RWPE2 (cell line): ENCODE results near the gene IRF2BP2.

ENCODE experiments used
- ATAC-seq: fragments of 200-7000 bp; cut with Tn5 transposase; 3 replicates; pipeline ENCODE4 v1.9.1; 2021; ENCODE audit warnings: low read depth
- DNase-seq: peaks from one replicate; pipeline ENCODE4 v3.0.0-alpha.2; 2020; ENCODE audit warnings: low spot score
- H3K27ac ChIP-seq: fragments of 450-650 bp; 2 replicates; pipeline ENCODE4 v1.5.1; 2017; ENCODE audit warnings: mild to moderate bottlenecking; ENCODE audit not compliant: poor library complexity, severe bottlenecking
- H3K27me3 ChIP-seq: fragments of 250-450 bp; sonication (Bioruptor Pico); 2 replicates; pipeline ENCODE4 v1.5.1; 2021; ENCODE audit warnings: mild to moderate bottlenecking, moderate library complexity; ENCODE audit not compliant: insufficient read depth, poor library complexity, severe bottlenecking
- H3K36me3 ChIP-seq: fragments of 250-450 bp; sonication (Bioruptor Pico); 2 replicates; pipeline ENCODE4 v1.5.1; 2020; ENCODE audit warnings: low read depth, mild to moderate bottlenecking, moderate library complexity
- H3K4me1 ChIP-seq: fragments of 250-450 bp; sonication (Bioruptor Pico); 2 replicates; pipeline ENCODE4 v1.5.1; 2021; ENCODE audit warnings: mild to moderate bottlenecking, moderate library complexity; ENCODE audit not compliant: insufficient read depth, poor library complexity, severe bottlenecking
- H3K4me3 ChIP-seq: fragments of 250-450 bp; sonication (Bioruptor Pico); 2 replicates; pipeline ENCODE4 v1.5.1; 2021; ENCODE audit warnings: mild to moderate bottlenecking, moderate library complexity; ENCODE audit not compliant: severe bottlenecking
- H3K9me3 ChIP-seq: fragments of 250-450 bp; sonication (Bioruptor Pico); 2 replicates; pipeline ENCODE4 v1.5.1; 2021; ENCODE audit warnings: mild to moderate bottlenecking, moderate library complexity; ENCODE audit not compliant: severe bottlenecking
- TF ChIP-seq, protein P1 (sequence below): fragments of 450-650 bp; IDR thresholded peaks from one replicate; pipeline ENCODE4 v1.5.1; 2017; ENCODE audit warnings: mild to moderate bottlenecking, moderate library complexity; ENCODE audit not compliant: poor library complexity, severe bottlenecking

The IRF2BP2 gene

DNA sequence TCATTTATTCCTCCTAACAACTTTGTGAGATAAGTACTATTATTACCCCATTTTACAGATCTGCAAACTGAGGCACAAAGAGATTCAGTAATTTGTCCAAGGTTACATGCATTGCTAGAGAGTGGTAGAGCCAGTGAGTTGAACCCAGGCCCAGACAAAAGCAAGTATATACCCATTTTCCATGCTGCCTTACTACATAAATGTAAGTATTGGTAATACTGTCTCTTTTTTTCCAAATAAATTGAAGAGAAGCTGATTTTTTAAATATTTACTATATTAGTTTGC is 33.8 kb upstream of the IRF2BP2 start:
- Histone ChIP-seq H3K27me3 (no peaks in the 10 kb centered on the region), H3K9me3 (no peaks in the 10 kb centered on the region), H3K27ac (no peak overlapping the region), H3K4me1 (peaks cover 4% of the 10 kb centered on the region), H3K36me3 (no peaks in the 10 kb centered on the region), H3K4me3 (no peak overlapping the region)
- DNase-seq: no peak
- TF ChIP-seq, protein P1, sequence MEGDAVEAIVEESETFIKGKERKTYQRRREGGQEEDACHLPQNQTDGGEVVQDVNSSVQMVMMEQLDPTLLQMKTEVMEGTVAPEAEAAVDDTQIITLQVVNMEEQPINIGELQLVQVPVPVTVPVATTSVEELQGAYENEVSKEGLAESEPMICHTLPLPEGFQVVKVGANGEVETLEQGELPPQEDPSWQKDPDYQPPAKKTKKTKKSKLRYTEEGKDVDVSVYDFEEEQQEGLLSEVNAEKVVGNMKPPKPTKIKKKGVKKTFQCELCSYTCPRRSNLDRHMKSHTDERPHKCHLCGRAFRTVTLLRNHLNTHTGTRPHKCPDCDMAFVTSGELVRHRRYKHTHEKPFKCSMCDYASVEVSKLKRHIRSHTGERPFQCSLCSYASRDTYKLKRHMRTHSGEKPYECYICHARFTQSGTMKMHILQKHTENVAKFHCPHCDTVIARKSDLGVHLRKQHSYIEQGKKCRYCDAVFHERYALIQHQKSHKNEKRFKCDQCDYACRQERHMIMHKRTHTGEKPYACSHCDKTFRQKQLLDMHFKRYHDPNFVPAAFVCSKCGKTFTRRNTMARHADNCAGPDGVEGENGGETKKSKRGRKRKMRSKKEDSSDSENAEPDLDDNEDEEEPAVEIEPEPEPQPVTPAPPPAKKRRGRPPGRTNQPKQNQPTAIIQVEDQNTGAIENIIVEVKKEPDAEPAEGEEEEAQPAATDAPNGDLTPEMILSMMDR: no peak
- no peak for ATAC-seq

DNA sequence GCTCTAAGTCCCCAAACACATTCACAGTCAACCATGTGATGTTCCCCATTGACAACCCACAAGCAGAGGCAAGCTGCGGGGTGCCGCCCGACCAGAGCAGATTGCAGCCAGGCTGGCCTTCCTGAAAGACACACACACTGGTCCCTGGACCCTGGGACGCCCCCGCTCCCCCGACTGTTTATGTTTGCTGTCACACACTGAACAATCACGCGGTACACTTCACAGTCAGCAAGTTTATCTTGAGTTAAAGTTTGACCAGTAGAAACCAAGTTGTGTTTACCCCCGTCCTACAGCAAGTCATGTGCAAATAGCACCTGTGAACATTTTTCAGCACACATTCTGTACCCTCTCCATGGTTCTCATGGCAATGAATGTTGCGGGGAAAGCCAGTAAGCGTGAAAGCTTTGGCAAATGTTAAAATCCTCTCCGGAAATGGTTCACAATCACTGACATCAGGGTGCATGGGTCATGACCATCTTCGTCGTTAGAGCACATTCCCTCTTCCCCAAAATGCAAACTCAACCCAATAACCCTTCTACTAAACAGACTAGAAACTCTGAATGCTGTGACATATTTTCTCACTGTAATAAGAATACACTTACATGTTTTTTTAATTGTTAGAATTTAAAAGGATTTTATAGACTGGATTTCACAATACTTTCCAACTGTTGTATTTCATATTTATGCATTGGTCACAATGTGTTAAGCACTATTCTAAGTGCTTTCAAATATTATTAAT is 33.3 kb upstream of the IRF2BP2 start:
- TF ChIP-seq, protein P1: no peak
- no peaks in the 10 kb centered on the region for H3K27me3 ChIP-seq
- H3K27ac ChIP-seq: no peak overlapping the region
- no peak overlapping the region for H3K4me3 ChIP-seq
- ATAC-seq: no peak
- no peaks in the 10 kb centered on the region for H3K9me3 ChIP-seq
- no peak for DNase-seq
- no peaks in the 10 kb centered on the region for H3K36me3 ChIP-seq
- H3K4me1 ChIP-seq: peaks cover 4% of the 10 kb centered on the region

DNA sequence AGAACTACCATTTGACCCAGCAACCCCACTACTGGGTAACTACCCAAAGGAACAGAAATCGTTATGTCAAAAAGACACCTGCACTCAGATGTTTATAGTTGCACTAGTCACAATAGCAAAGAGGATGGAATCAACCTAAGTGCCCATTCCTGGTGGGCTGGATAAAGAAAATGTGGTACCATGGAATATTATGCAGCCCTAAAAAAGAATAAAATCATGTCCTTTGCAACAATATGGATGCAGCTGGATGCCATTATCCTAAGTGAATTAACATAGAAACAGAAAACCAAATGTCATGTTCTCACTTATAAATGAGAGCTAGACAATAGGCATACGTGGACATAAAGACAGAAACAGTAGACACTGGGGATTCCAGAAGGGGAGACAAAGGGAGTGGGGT is 32.5 kb upstream of the IRF2BP2 start:
- H3K36me3 ChIP-seq: no peaks in the 10 kb centered on the region
- no peak for DNase-seq
- no peaks in the 10 kb centered on the region for H3K9me3 ChIP-seq
- ATAC-seq: no peak
- H3K27me3 ChIP-seq: no peaks in the 10 kb centered on the region
- TF ChIP-seq, protein P1: no peak
- H3K27ac ChIP-seq: no peak overlapping the region
- H3K4me1 ChIP-seq: no peaks in the 10 kb centered on the region
- H3K4me3 ChIP-seq: no peak overlapping the region

DNA sequence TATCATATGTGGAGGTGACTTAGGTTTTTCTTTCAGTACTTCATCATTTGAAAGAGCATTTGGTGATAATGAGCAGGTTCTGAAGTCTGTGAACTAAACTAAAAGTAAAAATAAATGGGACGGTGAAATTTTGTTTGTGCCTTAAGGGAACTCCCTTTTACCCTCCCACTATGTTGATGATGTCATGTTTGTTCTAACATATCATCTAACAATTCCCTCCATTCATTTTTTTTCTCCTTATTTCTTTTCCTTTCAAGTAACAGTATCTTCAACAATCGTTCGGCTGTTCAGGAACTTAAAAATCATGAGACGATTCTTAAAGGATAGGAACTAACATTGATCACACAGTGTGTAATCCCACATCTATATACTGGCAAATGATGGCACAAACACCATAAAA is 30.0 kb upstream of the IRF2BP2 start:
- TF ChIP-seq, protein P1: no peak
- Histone ChIP-seq H3K36me3 (no peaks in the 10 kb centered on the region), H3K27me3 (no peaks in the 10 kb centered on the region), H3K27ac (no peak overlapping the region), H3K4me3 (no peak overlapping the region), H3K9me3 (no peaks in the 10 kb centered on the region), H3K4me1 (no peaks in the 10 kb centered on the region)
- DNase-seq (no peak), ATAC-seq (no peak)
